Progenitor cell of endocrine pancreas (in vitro differentiated cells): ENCODE measurements around the gene HMGXB4. TPM values are rescaled to one million over a fixed set of nuclear protein-coding genes. Genes with fewer than 3 reads are reported as not detected.

ENCODE experiments used
- DNase-seq: peaks from one replicate; pipeline ENCODE4 v3.0.0; 2021; ENCODE audit warnings: low spot score; ENCODE audit not compliant: unreplicated experiment
- H3K27ac Mint-ChIP-seq: 2 replicates; pipeline ENCODE4 v1.8.0; 2021; ENCODE audit warnings: mild to moderate bottlenecking, moderate library complexity, mixed read lengths
- H3K27me3 Mint-ChIP-seq: 2 replicates; pipeline ENCODE4 v1.8.0; 2021; ENCODE audit warnings: mixed read lengths
- H3K36me3 Mint-ChIP-seq: 2 replicates; pipeline ENCODE4 v1.8.0; 2022; ENCODE audit warnings: mixed read lengths; ENCODE audit not compliant: insufficient read depth
- H3K4me1 Mint-ChIP-seq: 2 replicates; pipeline ENCODE4 v1.8.0; 2021; ENCODE audit warnings: low read depth, mixed read lengths
- H3K4me3 Mint-ChIP-seq: 2 replicates; pipeline ENCODE4 v1.8.0; 2021; ENCODE audit warnings: low read depth, mild to moderate bottlenecking, moderate library complexity, mixed read lengths
- H3K9me3 Mint-ChIP-seq: 2 replicates; pipeline ENCODE4 v1.8.0; 2021; ENCODE audit warnings: low read depth, mixed read lengths
- CTCF ChIP-seq: fragments of 200-600 bp; sonication (generic); IDR thresholded peaks from one replicate; pipeline ENCODE4 v1.5.0; 2021; ENCODE audit warnings: antibody characterized with exemption, mild to moderate bottlenecking; ENCODE audit not compliant: unreplicated experiment
- total RNA-seq: library from RNA; stranded (reverse); gene quantifications from 2 replicates; pipeline ENCODE4 v1.2.1, GENCODE V29; 2021

Gene HMGXB4
- total RNA-seq, 1 donor from 2014 or later = 25.0 TPM

- H3K27ac Mint-ChIP-seq = no peak overlapping the region
- no peak overlapping the region for H3K4me3 Mint-ChIP-seq
- no peak for DNase-seq
- TF ChIP-seq CTCF = no peak
- H3K27me3 Mint-ChIP-seq = no peaks in the 10 kb centered on the region
- peaks cover 3% of the 10 kb centered on the region for H3K36me3 Mint-ChIP-seq
- H3K4me1 Mint-ChIP-seq = peaks cover 10% of the 10 kb centered on the region
- no peaks in the 10 kb centered on the region for H3K9me3 Mint-ChIP-seq
These were observed 60.5 kb downstream of the HMGXB4 start for GRCh38 chr22:35317680-35318290.

- no peaks in the 10 kb centered on the region for H3K27me3 Mint-ChIP-seq
- DNase-seq = no peak
- no peaks in the 10 kb centered on the region for H3K9me3 Mint-ChIP-seq
- H3K4me3 Mint-ChIP-seq = no peak overlapping the region
- no peak overlapping the region for H3K27ac Mint-ChIP-seq
- peaks cover 4% of the 10 kb centered on the region for H3K4me1 Mint-ChIP-seq
- peaks cover 5% of the 10 kb centered on the region for H3K36me3 Mint-ChIP-seq
- no peak for TF ChIP-seq CTCF
These were observed 61.3 kb downstream of the HMGXB4 start for GRCh38 chr22:35318346-35319215.

GRCh38 chr22:35319244-35319985, 62.1 kb downstream of the HMGXB4 start:
- H3K27ac Mint-ChIP-seq = no peak overlapping the region
- DNase-seq = no peak
- H3K4me3 Mint-ChIP-seq = no peak overlapping the region
- no peak for TF ChIP-seq CTCF
- no peaks in the 10 kb centered on the region for H3K4me1 Mint-ChIP-seq
- no peaks in the 10 kb centered on the region for H3K27me3 Mint-ChIP-seq
- peaks cover 5% of the 10 kb centered on the region for H3K36me3 Mint-ChIP-seq
- no peaks in the 10 kb centered on the region for H3K9me3 Mint-ChIP-seq

- no peak for DNase-seq
- Mint-ChIP-seq H3K9me3 (no peaks in the 10 kb centered on the region), H3K27ac (no peak overlapping the region), H3K4me1 (no peaks in the 10 kb centered on the region), H3K27me3 (no peaks in the 10 kb centered on the region), H3K4me3 (no peak overlapping the region), H3K36me3 (peaks cover 6% of the 10 kb centered on the region)
- TF ChIP-seq CTCF = no peak
These were observed 64.8 kb downstream of the HMGXB4 start for GRCh38 chr22:35322126-35322525.

GRCh38 chr22:35322893-35323292, 65.6 kb downstream of the HMGXB4 start:
- Mint-ChIP-seq H3K4me3 (no peak overlapping the region), H3K36me3 (peaks cover 6% of the 10 kb centered on the region), H3K27me3 (no peaks in the 10 kb centered on the region), H3K4me1 (no peaks in the 10 kb centered on the region), H3K9me3 (no peaks in the 10 kb centered on the region), H3K27ac (no peak overlapping the region)
- TF ChIP-seq CTCF = no peak
- DNase-seq = no peak
